ENCODE results near the gene MFSD1. TPM values are rescaled to one million over a fixed set of nuclear protein-coding genes. Genes with fewer than 3 reads are reported as not detected.

MFSD1 gene
- total and polyA plus RNA-seq, 2 of the 8 experiments (the other 6 are each of a cell fraction or from before 2014, with no cell fraction given) = 9.3 to 11.5 TPM

- no peak overlapping the region for H3K9ac ChIP-seq (replicated peaks in 1 of 4; ENCODE audit: extremely low read depth in 1 of 4, low read depth in 3 of 4, low read length in 3 of 4)
- no peak overlapping the region for H3K18ac ChIP-seq (ENCODE audit: extremely low read depth, low read length)
- H4K91ac ChIP-seq (replicated peaks; ENCODE audit: insufficient read length, low read length) = no peak overlapping the region
- no peak overlapping the region for H3K27ac ChIP-seq (ENCODE audit: low read depth, low read length)
- H2AFZ ChIP-seq (ENCODE audit: low read length) = no peak overlapping the region
- no peak overlapping the region for H3K4me2 ChIP-seq (ENCODE audit: insufficient read depth in 1 of 2, low read depth in 2 of 2, low read length in 2 of 2)
- no peaks in the 10 kb centered on the region for H4K20me1 ChIP-seq (replicated peaks in 1 of 2; ENCODE audit: control insufficient read depth in 1 of 2, insufficient read depth in 2 of 2, low read length in 2 of 2)
- ChIA-PET POLR2A (ENCODE audit: partially characterized antibody) (no interaction called here), CTCF (ENCODE audit: partially characterized antibody) (interaction anchor here (5.5 kb wide), 1 partner anchor 9 kb away, joined by 43 read pairs; no protein-coding TSS in a partner anchor)
- H4K8ac ChIP-seq (ENCODE audit: extremely low read depth, insufficient read depth, low read length) = no peak overlapping the region
- H2BK120ac ChIP-seq (replicated peaks; ENCODE audit: low read depth, low read length) = no peak overlapping the region
- H3K4me1 ChIP-seq (replicated peaks in 1 of 4; ENCODE audit: control insufficient read depth in 3 of 4, insufficient read depth in 4 of 4, low read length in 3 of 4) = no peaks in the 10 kb centered on the region
- no peaks in the 10 kb centered on the region for H3K79me2 ChIP-seq (ENCODE audit: control insufficient read depth in 1 of 2, insufficient read depth in 2 of 2, low read length in 2 of 2)
- H2BK12ac ChIP-seq (ENCODE audit: low read depth, low read length) = no peak overlapping the region
- no peak overlapping the region for H4K5ac ChIP-seq (ENCODE audit: insufficient read length, low read depth, low read length)
- 84% methylated on average over 1 of the region's 1 CpG; no CpG with 5 or more reads in 1 of the 2 experiments for WGBS, 2 experiments (ENCODE audit: extremely low coverage in 1 of 2, insufficient coverage in 1 of 2, insufficient read length in 1 of 2, insufficient replicate concordance in 2 of 2, low coverage in 1 of 2, low lambda C conversion rate in 2 of 2, missing lambda C conversion rate in 1 of 2)
- no peaks in the 10 kb centered on the region for H3K79me1 ChIP-seq (ENCODE audit: low read depth, low read length)
- H2AK5ac ChIP-seq (ENCODE audit: low read depth, low read length) = no peak overlapping the region
- H2BK5ac ChIP-seq (ENCODE audit: low read depth, low read length) = no peak overlapping the region
- H3K23me2 ChIP-seq (ENCODE audit: low read depth, low read length) = no peaks in the 10 kb centered on the region
- H2BK15ac ChIP-seq (ENCODE audit: low read length) = no peak overlapping the region
- H3K9me3 ChIP-seq (ENCODE audit: insufficient read depth in 2 of 2, low read depth in 1 of 2, low read length in 1 of 2) = no peaks in the 10 kb centered on the region
- H3K23ac ChIP-seq (ENCODE audit: insufficient read length) = no peak overlapping the region
- H3K56ac ChIP-seq (replicated peaks; ENCODE audit: insufficient read length, low read depth, low read length) = no peak overlapping the region
- H3K27me3 ChIP-seq (replicated peaks in 1 of 4; ENCODE audit: control insufficient read depth in 3 of 4, extremely low read depth in 1 of 4, insufficient read depth in 3 of 4, low read length in 3 of 4) = no peaks in the 10 kb centered on the region
- no peaks in the 10 kb centered on the region for H3K36me3 ChIP-seq (ENCODE audit: control insufficient read depth in 2 of 4, insufficient read depth in 4 of 4, low read length in 3 of 4)
- TF ChIP-seq PHF8 (conservative IDR thresholded peaks at IDR 0.05; ENCODE audit: low read depth, low read length) (no peak), CREB1 (IDR thresholded peaks at IDR 0.05) (no peak), JUND (IDR thresholded peaks at IDR 0.05; ENCODE audit: low read length) (no peak), CHD2 (IDR thresholded peaks at IDR 0.05; ENCODE audit: low read length) (no peak), CBX5 (IDR thresholded peaks at IDR 0.05; ENCODE audit: low read depth, low read length) (no peak)
- no peak overlapping the region for H3K14ac ChIP-seq (ENCODE audit: insufficient read length)
- no peak overlapping the region for H3K4ac ChIP-seq (replicated peaks; ENCODE audit: insufficient read length, low read depth, low read length)
- H3K4me3 ChIP-seq (ENCODE audit: extremely low read depth in 1 of 4, insufficient read depth in 2 of 4, low read depth in 3 of 4, low read length in 4 of 4) = no peak overlapping the region
- no peak for DNase-seq (ENCODE audit: low read depth in 1 of 2, low spot score in 2 of 2)
- no peak overlapping the region for H2BK20ac ChIP-seq (ENCODE audit: low read length)
- FAIRE-seq = no peak
Measured at GRCh38 chr3:158781849-158782248, 20.0 kb upstream of the MFSD1 start.

Measured in H1 (cell line).